GM12874 (cell line): ENCODE results near the gene BCAS3.

Source experiments
- CTCF ChIP-seq: IDR thresholded peaks from 2 replicates; pipeline ENCODE4 v1.5.1; 2011; ENCODE audit warnings: low read depth, mild to moderate bottlenecking, control low read depth, low read length, moderate library complexity; ENCODE audit not compliant: insufficient read depth

The BCAS3 gene

GRCh38 chr17:61388561-61389356 is 711.1 kb downstream of the BCAS3 start:
- TF ChIP-seq CTCF, result no peak

GRCh38 chr17:61389670-61390478 is 712.2 kb downstream of the BCAS3 start:
- TF ChIP-seq CTCF, result peak; percentile 93

- TF ChIP-seq CTCF, result no peak
Measured at GRCh38 chr17:61390479-61390791, 712.8 kb downstream of the BCAS3 start.

GRCh38 chr17:61391595-61392291 is 714.1 kb downstream of the BCAS3 start:
- TF ChIP-seq CTCF, result no peak

- no peak for TF ChIP-seq CTCF
Measured at GRCh38 chr17:61392679-61393078, 715.0 kb downstream of the BCAS3 start.

- peak; percentile 52 for TF ChIP-seq CTCF
Measured at GRCh38 chr17:61393550-61393903, 715.9 kb downstream of the BCAS3 start.

- no peak for TF ChIP-seq CTCF
Measured at GRCh38 chr17:61393904-61394629, 716.4 kb downstream of the BCAS3 start.
